Measurements from ENCODE around the gene EFCAB10.
A peak's percentile ranks its signal among the peaks of the same experiment; 100 is the strongest.

Gene EFCAB10

DNA sequence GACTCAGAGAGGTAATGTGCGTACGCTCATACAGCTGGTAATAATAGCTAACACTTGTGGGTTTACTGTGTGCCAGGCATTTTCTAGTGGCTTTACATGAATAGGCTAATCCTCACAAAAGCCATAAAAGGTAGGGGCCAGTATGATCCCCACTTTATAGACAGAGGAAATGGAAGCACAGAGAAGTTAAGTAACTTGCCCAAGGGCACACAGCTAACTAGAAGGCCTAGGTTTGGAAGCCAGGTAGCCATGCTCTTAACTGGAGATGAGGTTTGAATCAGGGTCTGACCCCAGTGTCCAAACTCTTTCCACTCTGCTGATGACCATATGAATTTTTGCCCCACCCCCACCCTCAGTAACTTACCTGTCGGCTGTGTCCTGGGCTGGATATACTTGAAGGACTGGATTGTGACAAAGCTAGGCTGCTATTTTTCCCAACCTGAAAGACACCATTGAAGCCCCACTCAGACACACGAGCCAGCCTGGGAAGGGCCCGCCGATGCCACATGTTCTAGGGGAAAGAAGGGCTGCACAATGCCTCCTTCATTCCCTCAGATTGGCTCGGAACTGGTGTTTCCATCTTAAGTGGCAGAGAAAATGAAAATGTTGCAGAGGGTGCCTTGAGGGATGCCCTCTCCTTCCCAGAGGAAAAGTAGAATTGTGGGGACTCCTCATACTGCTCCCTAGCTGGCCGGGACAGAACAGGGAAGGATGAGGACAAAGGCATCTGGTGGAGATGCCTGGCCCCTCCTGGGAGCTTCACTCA lies 29.1 kb upstream of the EFCAB10 start:
- TF ChIP-seq BACH2 (CRISPR knock-in tag; IDR thresholded peaks at IDR 0.05; ENCODE audit: borderline replicate concordance), result no peak
- TF ChIP-seq TCF4 (CRISPR knock-in tag; IDR thresholded peaks at IDR 0.05; ENCODE audit: borderline replicate concordance), result no peak
- TF ChIP-seq, protein P1, sequence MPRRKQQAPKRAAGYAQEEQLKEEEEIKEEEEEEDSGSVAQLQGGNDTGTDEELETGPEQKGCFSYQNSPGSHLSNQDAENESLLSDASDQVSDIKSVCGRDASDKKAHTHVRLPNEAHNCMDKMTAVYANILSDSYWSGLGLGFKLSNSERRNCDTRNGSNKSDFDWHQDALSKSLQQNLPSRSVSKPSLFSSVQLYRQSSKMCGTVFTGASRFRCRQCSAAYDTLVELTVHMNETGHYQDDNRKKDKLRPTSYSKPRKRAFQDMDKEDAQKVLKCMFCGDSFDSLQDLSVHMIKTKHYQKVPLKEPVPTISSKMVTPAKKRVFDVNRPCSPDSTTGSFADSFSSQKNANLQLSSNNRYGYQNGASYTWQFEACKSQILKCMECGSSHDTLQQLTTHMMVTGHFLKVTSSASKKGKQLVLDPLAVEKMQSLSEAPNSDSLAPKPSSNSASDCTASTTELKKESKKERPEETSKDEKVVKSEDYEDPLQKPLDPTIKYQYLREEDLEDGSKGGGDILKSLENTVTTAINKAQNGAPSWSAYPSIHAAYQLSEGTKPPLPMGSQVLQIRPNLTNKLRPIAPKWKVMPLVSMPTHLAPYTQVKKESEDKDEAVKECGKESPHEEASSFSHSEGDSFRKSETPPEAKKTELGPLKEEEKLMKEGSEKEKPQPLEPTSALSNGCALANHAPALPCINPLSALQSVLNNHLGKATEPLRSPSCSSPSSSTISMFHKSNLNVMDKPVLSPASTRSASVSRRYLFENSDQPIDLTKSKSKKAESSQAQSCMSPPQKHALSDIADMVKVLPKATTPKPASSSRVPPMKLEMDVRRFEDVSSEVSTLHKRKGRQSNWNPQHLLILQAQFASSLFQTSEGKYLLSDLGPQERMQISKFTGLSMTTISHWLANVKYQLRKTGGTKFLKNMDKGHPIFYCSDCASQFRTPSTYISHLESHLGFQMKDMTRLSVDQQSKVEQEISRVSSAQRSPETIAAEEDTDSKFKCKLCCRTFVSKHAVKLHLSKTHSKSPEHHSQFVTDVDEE (CRISPR knock-in tag; IDR thresholded peaks at IDR 0.05), result no peak
- TF ChIP-seq, protein P2, sequence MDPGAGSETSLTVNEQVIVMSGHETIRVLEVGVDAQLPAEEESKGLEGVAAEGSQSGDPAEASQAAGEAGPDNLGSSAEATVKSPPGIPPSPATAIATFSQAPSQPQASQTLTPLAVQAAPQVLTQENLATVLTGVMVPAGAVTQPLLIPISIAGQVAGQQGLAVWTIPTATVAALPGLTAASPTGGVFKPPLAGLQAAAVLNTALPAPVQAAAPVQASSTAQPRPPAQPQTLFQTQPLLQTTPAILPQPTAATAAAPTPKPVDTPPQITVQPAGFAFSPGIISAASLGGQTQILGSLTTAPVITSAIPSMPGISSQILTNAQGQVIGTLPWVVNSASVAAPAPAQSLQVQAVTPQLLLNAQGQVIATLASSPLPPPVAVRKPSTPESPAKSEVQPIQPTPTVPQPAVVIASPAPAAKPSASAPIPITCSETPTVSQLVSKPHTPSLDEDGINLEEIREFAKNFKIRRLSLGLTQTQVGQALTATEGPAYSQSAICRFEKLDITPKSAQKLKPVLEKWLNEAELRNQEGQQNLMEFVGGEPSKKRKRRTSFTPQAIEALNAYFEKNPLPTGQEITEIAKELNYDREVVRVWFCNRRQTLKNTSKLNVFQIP (CRISPR knock-in tag; IDR thresholded peaks at IDR 0.05; ENCODE audit: borderline replicate concordance, low read depth), result no peak
- TF ChIP-seq, protein P3, sequence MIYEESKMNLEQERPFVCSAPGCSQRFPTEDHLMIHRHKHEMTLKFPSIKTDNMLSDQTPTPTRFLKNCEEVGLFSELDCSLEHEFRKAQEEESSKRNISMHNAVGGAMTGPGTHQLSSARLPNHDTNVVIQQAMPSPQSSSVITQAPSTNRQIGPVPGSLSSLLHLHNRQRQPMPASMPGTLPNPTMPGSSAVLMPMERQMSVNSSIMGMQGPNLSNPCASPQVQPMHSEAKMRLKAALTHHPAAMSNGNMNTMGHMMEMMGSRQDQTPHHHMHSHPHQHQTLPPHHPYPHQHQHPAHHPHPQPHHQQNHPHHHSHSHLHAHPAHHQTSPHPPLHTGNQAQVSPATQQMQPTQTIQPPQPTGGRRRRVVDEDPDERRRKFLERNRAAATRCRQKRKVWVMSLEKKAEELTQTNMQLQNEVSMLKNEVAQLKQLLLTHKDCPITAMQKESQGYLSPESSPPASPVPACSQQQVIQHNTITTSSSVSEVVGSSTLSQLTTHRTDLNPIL (CRISPR knock-in tag; IDR thresholded peaks at IDR 0.05; ENCODE audit: low read depth), result no peak
- no peak for ATAC-seq

DNA sequence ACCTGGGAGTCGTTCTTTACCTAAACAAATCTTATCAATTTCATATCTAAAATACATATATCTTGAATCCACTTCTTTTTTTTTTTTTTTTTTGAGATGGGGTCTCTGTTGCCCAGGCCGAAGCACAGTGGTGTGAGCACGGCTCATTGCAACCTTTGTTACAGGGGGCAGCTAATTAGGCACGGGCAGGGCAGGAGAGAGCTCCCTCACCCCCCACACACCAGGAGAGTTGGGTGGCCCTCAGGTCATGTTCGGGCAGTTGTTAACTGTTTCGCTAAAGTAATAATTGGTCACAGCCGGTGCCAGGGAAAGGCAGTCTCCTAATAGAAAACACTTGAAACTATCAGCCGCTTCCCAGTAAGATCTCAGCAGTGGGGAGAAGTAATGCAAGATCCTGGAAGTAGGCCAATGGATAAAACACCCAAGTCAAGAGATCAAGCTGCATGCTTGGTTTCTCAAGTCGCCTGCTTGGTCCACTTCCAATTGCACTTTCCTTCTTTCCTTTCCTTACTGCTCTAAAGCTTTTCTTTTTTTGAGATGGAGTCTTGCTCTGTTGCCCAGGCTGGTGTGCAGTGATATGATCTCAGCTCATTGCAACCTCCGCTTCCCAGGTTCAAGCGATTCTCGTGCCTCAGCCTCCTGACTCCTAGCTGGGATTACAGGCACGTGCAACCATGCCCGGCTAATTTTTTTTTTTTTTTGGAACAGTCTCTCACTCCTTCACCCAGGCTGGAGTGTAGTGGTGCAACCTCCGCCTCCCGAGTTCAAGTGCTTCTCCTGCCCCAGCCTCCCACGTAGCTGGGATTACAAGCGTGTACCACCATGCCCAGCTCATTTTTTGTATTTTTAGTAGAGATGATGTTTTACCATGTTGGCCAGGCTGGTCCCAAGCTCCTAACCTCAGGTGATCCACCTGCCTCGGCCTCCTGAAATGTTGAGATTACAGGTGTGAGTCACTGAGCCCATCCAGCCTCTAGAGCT lies 21.3 kb upstream of the EFCAB10 start:
- TF ChIP-seq BACH2 (CRISPR knock-in tag; IDR thresholded peaks at IDR 0.05; ENCODE audit: borderline replicate concordance) (no peak), TOX (CRISPR knock-in tag; IDR thresholded peaks at IDR 0.05; ENCODE audit: borderline replicate concordance) (no peak), RARB (CRISPR knock-in tag; IDR thresholded peaks at IDR 0.05) (no peak), ZNF565 (CRISPR knock-in tag; conservative IDR thresholded peaks at IDR 0.05; ENCODE audit: low read depth) (no peak), ESRRG (CRISPR knock-in tag; IDR thresholded peaks at IDR 0.05) (no peak), CSDC2 (CRISPR knock-in tag; IDR thresholded peaks at IDR 0.05) (no peak), ARNTL (CRISPR knock-in tag; IDR thresholded peaks at IDR 0.05; ENCODE audit: borderline replicate concordance, low read depth) (no peak), ZFP3 (CRISPR knock-in tag; IDR thresholded peaks at IDR 0.05) (no peak)
- TF ChIP-seq, protein P3 (CRISPR knock-in tag; IDR thresholded peaks at IDR 0.05; ENCODE audit: low read depth), result no peak
- TF ChIP-seq, protein P4, sequence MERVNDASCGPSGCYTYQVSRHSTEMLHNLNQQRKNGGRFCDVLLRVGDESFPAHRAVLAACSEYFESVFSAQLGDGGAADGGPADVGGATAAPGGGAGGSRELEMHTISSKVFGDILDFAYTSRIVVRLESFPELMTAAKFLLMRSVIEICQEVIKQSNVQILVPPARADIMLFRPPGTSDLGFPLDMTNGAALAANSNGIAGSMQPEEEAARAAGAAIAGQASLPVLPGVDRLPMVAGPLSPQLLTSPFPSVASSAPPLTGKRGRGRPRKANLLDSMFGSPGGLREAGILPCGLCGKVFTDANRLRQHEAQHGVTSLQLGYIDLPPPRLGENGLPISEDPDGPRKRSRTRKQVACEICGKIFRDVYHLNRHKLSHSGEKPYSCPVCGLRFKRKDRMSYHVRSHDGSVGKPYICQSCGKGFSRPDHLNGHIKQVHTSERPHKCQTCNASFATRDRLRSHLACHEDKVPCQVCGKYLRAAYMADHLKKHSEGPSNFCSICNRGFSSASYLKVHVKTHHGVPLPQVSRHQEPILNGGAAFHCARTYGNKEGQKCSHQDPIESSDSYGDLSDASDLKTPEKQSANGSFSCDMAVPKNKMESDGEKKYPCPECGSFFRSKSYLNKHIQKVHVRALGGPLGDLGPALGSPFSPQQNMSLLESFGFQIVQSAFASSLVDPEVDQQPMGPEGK (CRISPR knock-in tag; IDR thresholded peaks at IDR 0.05; ENCODE audit: borderline replicate concordance), result no peak
- TF ChIP-seq, protein P5, sequence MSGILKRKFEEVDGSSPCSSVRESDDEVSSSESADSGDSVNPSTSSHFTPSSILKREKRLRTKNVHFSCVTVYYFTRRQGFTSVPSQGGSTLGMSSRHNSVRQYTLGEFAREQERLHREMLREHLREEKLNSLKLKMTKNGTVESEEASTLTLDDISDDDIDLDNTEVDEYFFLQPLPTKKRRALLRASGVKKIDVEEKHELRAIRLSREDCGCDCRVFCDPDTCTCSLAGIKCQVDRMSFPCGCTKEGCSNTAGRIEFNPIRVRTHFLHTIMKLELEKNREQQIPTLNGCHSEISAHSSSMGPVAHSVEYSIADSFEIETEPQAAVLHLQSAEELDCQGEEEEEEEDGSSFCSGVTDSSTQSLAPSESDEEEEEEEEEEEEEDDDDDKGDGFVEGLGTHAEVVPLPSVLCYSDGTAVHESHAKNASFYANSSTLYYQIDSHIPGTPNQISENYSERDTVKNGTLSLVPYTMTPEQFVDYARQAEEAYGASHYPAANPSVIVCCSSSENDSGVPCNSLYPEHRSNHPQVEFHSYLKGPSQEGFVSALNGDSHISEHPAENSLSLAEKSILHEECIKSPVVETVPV (CRISPR knock-in tag; IDR thresholded peaks at IDR 0.05), result no peak
- TF ChIP-seq, protein P1 (CRISPR knock-in tag; IDR thresholded peaks at IDR 0.05), result no peak
- peak; percentile 48 for ATAC-seq
